Esophagus (tissue), 2 donors: ENCODE data around the gene GPR132. TPM values are rescaled to one million over a fixed set of nuclear protein-coding genes. Genes with fewer than 3 reads are reported as not detected.

Source experiments
- H3K27ac ChIP-seq, 2 donors: one replicate each; pipeline ENCODE4 v1.5.1; 2013; ENCODE audit warnings: low read depth in 2 of 2, mild to moderate bottlenecking in 2 of 2, inconsistent platforms in 1 of 2, low read length in 1 of 2, moderate library complexity in 1 of 2
- H3K27me3 ChIP-seq, 2 donors: one replicate each; pipeline ENCODE4 v1.6.1; 2013; ENCODE audit warnings: low read length in 2 of 2, control low read depth in 1 of 2, mild to moderate bottlenecking in 1 of 2; ENCODE audit not compliant: insufficient read depth in 2 of 2, control insufficient read depth in 1 of 2
- H3K36me3 ChIP-seq, 2 donors: one replicate each; pipeline ENCODE4 v1.6.1; 2013; ENCODE audit warnings: low read length in 1 of 2; ENCODE audit not compliant: control insufficient read depth in 2 of 2, insufficient read depth in 2 of 2
- H3K4me1 ChIP-seq, 2 donors: one replicate each; pipeline ENCODE4 v1.6.1; 2013; ENCODE audit warnings: low read length in 1 of 2; ENCODE audit not compliant: control insufficient read depth in 2 of 2, insufficient read depth in 2 of 2
- H3K4me3 ChIP-seq, 2 donors: one replicate each; pipeline ENCODE4 v1.5.1; 2013; ENCODE audit warnings: low read length in 2 of 2, mild to moderate bottlenecking in 2 of 2, low read depth in 1 of 2, moderate library complexity in 1 of 2
- H3K9me3 ChIP-seq, 2 donors: one replicate each; pipeline ENCODE4 v1.6.1; 2013; ENCODE audit warnings: mild to moderate bottlenecking in 2 of 2, low read depth in 1 of 2, low read length in 1 of 2, moderate library complexity in 1 of 2; ENCODE audit not compliant: control insufficient read depth in 2 of 2, insufficient read depth in 1 of 2
- WGBS, 2 donors: extraction: QIAGEN DNeasy Blood & Tissue Kit; methylation state at CpG; one replicate each; pipeline ENCODE4 v1.1.7; 2013; 5-methylcytosine and 5-hydroxymethylcytosine counted together
- polyA plus RNA-seq, 2 donors: library from polyadenylated mRNA; stranded (reverse); fragments of 200-250 nt; gene quantifications; one replicate each; pipeline ENCODE4 v1.2.3, GENCODE V29; 2013
- donor health status: healthy with polysubstance abuse.
- donor health status: Bipolar disorder and iron deficiency.

The GPR132 gene
- polyA plus RNA-seq, 2 donors: 0.42 to 0.47 TPM

GRCh38 chr14:105056303-105056831, 8.9 kb downstream of the GPR132 start:
- Histone ChIP-seq H3K4me1 (peaks cover 0 to 3% of the 10 kb centered on the region in 2 donors), H3K4me3 (no peak overlapping the region), H3K27me3 (no peaks in the 10 kb centered on the region), H3K27ac (no peak overlapping the region), H3K9me3 (no peaks in the 10 kb centered on the region), H3K36me3 (no peaks in the 10 kb centered on the region)
- WGBS, 2 donors: 71 to 82% methylated on average over 22 of the region's 22 CpGs

GRCh38 chr14:105055736-105056302, 9.4 kb downstream of the GPR132 start:
- Histone ChIP-seq H3K4me3 (no peak overlapping the region), H3K36me3 (no peaks in the 10 kb centered on the region), H3K9me3 (no peaks in the 10 kb centered on the region), H3K4me1 (peaks cover 0 to 3% of the 10 kb centered on the region in 2 donors), H3K27ac (no peak overlapping the region), H3K27me3 (no peaks in the 10 kb centered on the region)
- 77 to 80% methylated on average over 33 of the region's 33 CpGs for WGBS, 2 donors

GRCh38 chr14:105055334-105055733, 9.9 kb downstream of the GPR132 start:
- Histone ChIP-seq H3K4me1 (peaks cover 0 to 5% of the 10 kb centered on the region in 2 donors), H3K27me3 (no peaks in the 10 kb centered on the region), H3K27ac (no peak overlapping the region), H3K4me3 (no peak overlapping the region), H3K36me3 (no peaks in the 10 kb centered on the region), H3K9me3 (no peaks in the 10 kb centered on the region)
- WGBS, 2 donors: 70 to 76% methylated on average over 15 of the region's 15 CpGs

- Histone ChIP-seq H3K4me1 (peaks cover 0 to 3% of the 10 kb centered on the region in 2 donors), H3K27me3 (no peaks in the 10 kb centered on the region), H3K27ac (no peak overlapping the region), H3K9me3 (no peaks in the 10 kb centered on the region), H3K36me3 (no peaks in the 10 kb centered on the region), H3K4me3 (no peak overlapping the region)
- WGBS, 2 donors: 91 to 93% methylated on average over 15 of the region's 15 CpGs
Measured at GRCh38 chr14:105053996-105054395, 11.2 kb downstream of the GPR132 start.

GRCh38 chr14:105053421-105053820, 11.8 kb downstream of the GPR132 start:
- no peaks in the 10 kb centered on the region for H3K9me3 ChIP-seq
- H3K4me3 ChIP-seq: no peak overlapping the region
- no peaks in the 10 kb centered on the region for H3K27me3 ChIP-seq
- no peak overlapping the region for H3K27ac ChIP-seq
- H3K36me3 ChIP-seq: no peaks in the 10 kb centered on the region
- H3K4me1 ChIP-seq: peaks cover 0 to 3% of the 10 kb centered on the region in 2 donors
- 75 to 76% methylated on average over 6 of the region's 6 CpGs for WGBS, 2 donors

- H3K27ac ChIP-seq: no peak overlapping the region
- peaks cover 0 to 3% of the 10 kb centered on the region in 2 donors for H3K4me1 ChIP-seq
- H3K9me3 ChIP-seq: no peaks in the 10 kb centered on the region
- no peaks in the 10 kb centered on the region for H3K36me3 ChIP-seq
- WGBS, 2 donors: 72 to 76% methylated on average over 4 of the region's 4 CpGs
- no peaks in the 10 kb centered on the region for H3K27me3 ChIP-seq
- H3K4me3 ChIP-seq: no peak overlapping the region
Measured at GRCh38 chr14:105052110-105052458, 13.1 kb downstream of the GPR132 start.

GRCh38 chr14:105051182-105052109, 13.8 kb downstream of the GPR132 start:
- no peaks in the 10 kb centered on the region for H3K27me3 ChIP-seq
- H3K9me3 ChIP-seq: no peaks in the 10 kb centered on the region
- no peaks in the 10 kb centered on the region for H3K36me3 ChIP-seq
- WGBS, 2 donors: 93% methylated on average over 59 of the region's 59 CpGs
- H3K4me1 ChIP-seq: peaks cover 0 to 3% of the 10 kb centered on the region in 2 donors
- no peak overlapping the region for H3K27ac ChIP-seq
- H3K4me3 ChIP-seq: no peak overlapping the region

GRCh38 chr14:105050551-105050897, 14.7 kb downstream of the GPR132 start:
- no peak overlapping the region for H3K27ac ChIP-seq
- H3K36me3 ChIP-seq: no peaks in the 10 kb centered on the region
- H3K4me1 ChIP-seq: peaks cover 0 to 3% of the 10 kb centered on the region in 2 donors
- H3K4me3 ChIP-seq: no peak overlapping the region
- 39 to 42% methylated on average over 10 of the region's 10 CpGs for WGBS, 2 donors
- H3K9me3 ChIP-seq: no peaks in the 10 kb centered on the region
- H3K27me3 ChIP-seq: no peaks in the 10 kb centered on the region

GRCh38 chr14:105049753-105050550, 15.3 kb downstream of the GPR132 start:
- Histone ChIP-seq H3K27ac (no peak overlapping the region), H3K9me3 (no peaks in the 10 kb centered on the region), H3K27me3 (no peaks in the 10 kb centered on the region), H3K4me3 (no peak overlapping the region), H3K36me3 (no peaks in the 10 kb centered on the region), H3K4me1 (peaks cover 0 to 3% of the 10 kb centered on the region in 2 donors)
- WGBS, 2 donors: 79 to 82% methylated on average over 25 of the region's 25 CpGs
